Muscle of back (tissue), 11 donors: ENCODE measurements around the gene R3HDM4. TPM values are rescaled to one million over a fixed set of nuclear protein-coding genes. Genes with fewer than 3 reads are reported as not detected.
A peak's percentile ranks its signal among the peaks of the same experiment; 100 is the strongest.
"Not testable (repeated sequence)": the region's sequence is repeated elsewhere in the genome, so short reads cannot be mapped to it uniquely, and the experiment has no call there.

Experiments
- DNase-seq, 3 donors: peaks; one replicate each; pipeline versions ENCODE4 v3.0.0 to v3.0.0-alpha.2; 2013
- polyA plus RNA-seq, 10 donors: library from polyadenylated mRNA; unstranded; fragments of 120-200 nt; gene quantifications; one replicate each; pipeline ENCODE4 v1.2.1, GENCODE V29; 2013; ENCODE audit not compliant: insufficient read length in 10 of 10

R3HDM4 gene
- polyA plus RNA-seq, 10 donors, result 20.5 to 47.8 (median 30.2) TPM

- DNase-seq, result no peak
Measured at GRCh38 chr19:896434-896833, 16.6 kb downstream of the R3HDM4 start.

- peak; percentile 93 to 98 (median 96) for DNase-seq
Measured at GRCh38 chr19:892894-893689, 19.9 kb downstream of the R3HDM4 start, which contains the start of the genes MED16 and RNU6-9. TSS of gene MED16 (minus strand) at chr19:893187. CDS start at chr19:891131, 2,056 bp downstream. TSS of gene RNU6-9 (plus strand) at chr19:893484.

- DNase-seq, result peak in 1 of 3 donors; percentile 37
Measured at GRCh38 chr19:892243-892893, 20.7 kb downstream of the R3HDM4 start.

- DNase-seq, result not testable (repeated sequence)
Measured at GRCh38 chr19:891421-892200, 21.4 kb downstream of the R3HDM4 start.

GRCh38 chr19:890831-891230, 22.2 kb downstream of the R3HDM4 start:
- no peak for DNase-seq

GRCh38 chr19:889662-890295, 23.2 kb downstream of the R3HDM4 start:
- no peak for DNase-seq

- DNase-seq, result no peak
Measured at GRCh38 chr19:888581-889385, 24.2 kb downstream of the R3HDM4 start.

- no peak for DNase-seq
Measured at GRCh38 chr19:887599-887998, 25.4 kb downstream of the R3HDM4 start.

GRCh38 chr19:887072-887471, 25.9 kb downstream of the R3HDM4 start:
- no peak for DNase-seq

- no peak for DNase-seq
Measured at GRCh38 chr19:885536-886224, 27.3 kb downstream of the R3HDM4 start.

GRCh38 chr19:884420-885211, 28.4 kb downstream of the R3HDM4 start:
- no peak for DNase-seq

GRCh38 chr19:883661-884211, 29.3 kb downstream of the R3HDM4 start:
- no peak for DNase-seq

GRCh38 chr19:882871-883497, 30.0 kb downstream of the R3HDM4 start:
- DNase-seq, result no peak

- DNase-seq, result no peak
Measured at GRCh38 chr19:881385-882071, 31.5 kb downstream of the R3HDM4 start.

- DNase-seq, result no peak
Measured at GRCh38 chr19:879711-880438, 33.1 kb downstream of the R3HDM4 start.

GRCh38 chr19:878751-879561, 34.1 kb downstream of the R3HDM4 start:
- not testable (repeated sequence) for DNase-seq
